HG03196 (cell line): ENCODE data around the gene OTOS.

Experiments used
- ATAC-seq: cut with Tn5 transposase; IDR thresholded peaks from one replicate; pipeline ENCODE4 v1.9.1; 2021; ENCODE audit not compliant: unreplicated experiment

Gene OTOS

DNA sequence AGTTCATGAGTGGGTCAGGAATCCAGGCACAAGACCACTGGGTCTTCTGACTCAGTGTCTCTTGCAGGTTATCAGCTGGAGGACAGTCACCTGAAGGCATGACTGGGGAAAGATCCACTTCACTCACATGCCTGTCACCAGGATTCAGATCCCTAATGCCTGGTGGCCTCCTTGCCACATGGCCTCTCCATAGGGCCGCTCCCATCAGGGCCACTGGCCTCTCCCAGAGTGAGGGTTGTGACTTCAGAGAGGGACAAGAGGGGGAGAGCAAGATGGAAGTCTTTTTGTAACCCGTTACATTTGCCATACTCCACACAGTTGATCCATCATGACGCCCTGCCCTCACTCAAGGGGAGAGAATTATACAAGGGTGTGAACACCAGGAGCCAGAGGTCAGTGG is 13.0 kb upstream of the OTOS start:
- ATAC-seq = no peak

DNA sequence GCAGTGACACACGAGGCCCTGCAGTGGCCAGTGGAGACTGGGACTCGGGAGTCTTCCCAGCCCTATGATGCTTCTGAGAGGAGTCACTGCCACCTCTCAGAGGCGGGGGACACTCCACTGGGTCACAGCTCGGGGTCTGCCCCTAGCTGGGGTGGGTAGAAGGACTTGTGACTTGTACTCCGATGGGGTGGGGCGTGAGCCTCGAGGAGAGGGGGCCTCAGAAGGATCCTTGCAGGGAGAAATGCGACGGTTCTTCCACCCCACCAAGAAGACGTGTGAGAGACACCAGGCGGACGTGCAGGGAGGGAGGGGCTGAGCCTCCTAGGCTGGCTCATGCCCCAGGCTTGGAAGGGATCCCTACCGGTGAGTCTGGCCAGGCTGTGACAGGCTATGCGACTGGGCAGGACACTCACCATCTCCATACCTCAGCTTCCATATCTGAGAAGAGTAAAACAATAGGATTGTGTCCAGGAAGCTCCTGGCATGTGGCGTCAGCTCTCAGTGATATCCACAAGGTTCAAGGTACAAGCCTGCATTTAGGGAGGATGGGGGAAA is 11.1 kb upstream of the OTOS start:
- ATAC-seq = no peak

DNA sequence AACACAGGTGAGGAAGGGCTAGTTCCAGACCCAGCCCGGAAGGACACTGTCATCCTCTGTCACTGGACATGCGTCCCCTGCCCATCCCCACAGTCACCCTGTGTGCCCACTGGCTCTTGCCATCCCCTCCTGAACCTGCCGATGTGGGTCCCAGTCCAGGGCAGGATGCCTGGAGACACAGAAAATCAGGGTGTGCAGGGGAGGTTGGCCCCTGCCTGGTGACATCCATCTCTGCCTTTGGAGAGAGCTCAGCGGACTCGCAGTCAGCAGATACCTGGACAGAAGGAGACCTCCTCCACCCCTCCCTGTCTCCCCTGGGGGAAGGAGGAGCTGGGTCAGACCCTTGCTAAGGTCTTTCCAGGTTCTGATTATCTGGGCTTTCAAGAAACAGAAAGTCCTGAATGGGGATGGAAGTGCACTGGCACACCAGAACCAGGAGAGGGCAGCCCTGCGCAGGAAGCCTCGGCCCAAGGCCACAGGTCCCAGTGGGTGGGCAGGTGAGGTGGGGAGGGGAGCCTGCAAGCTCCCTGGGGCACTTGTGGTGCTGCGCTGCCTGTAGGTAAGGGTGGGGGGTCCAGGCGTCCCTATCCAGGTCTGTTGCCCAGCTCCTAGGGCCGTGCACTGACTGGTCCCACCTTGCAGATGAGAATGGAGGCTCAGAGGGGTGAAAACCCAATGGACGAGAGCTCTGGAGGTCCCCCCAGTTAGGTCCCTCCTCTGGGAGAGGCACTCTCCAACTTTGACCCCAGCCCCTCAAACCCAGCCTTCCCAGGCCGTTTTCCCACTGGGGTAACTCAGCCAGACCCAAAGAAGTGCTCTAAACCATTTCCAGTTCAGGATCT is 9.7 kb upstream of the OTOS start:
- ATAC-seq = no peak

DNA sequence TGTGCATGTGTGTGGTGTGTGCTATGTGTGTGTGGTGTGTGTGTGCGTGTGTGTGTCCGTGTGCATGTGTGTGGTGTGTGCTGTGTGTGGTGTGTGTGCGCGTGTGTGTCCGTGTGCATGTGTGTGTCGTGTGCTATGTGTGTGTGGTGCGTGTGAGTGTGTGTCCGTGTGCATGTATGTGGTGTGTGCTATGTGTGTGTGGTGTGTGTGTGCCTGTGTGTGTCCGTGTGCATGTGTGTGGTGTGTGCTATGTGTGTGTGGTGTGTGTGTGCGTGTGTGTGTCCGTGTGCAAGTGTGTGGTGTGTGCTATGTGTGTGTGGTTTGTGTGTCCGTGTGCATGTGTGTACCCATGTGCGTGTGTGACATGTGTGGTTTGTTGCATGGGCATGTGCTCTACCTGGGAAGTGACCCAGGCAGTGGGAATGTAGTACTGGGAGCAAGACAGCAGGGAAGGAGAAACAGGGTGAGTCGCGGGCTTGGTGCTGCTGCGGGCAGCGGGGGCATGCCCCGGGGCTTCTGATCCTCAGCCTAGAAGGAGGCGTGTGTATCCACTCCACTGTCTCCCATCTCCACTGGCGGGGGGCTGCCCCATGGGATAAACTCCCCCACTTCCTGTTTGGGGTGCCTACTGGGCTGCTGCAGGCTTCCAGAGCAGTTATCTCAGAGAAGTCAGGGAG is 7.6 kb upstream of the OTOS start:
- ATAC-seq = no peak

DNA sequence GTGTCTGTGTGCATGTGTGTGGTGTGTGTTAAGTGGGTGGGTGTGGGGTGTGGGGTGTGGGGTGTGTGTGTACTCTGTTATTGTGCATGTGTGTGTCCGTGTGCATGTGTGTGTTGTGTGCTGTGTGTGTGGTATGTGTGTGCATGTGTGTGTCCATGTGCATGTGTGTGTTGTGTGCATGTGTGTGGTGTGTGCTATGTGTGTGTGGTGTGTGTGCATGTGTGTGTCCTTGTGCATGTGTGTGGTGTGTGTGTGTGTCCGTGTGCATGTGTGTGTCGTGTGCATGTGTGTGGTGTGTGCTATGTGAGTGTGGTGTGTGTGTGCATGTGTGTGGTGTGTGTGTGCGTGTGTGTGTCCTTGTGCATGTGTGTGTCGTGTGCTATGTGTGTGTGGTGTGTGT is 6.9 kb upstream of the OTOS start:
- no peak for ATAC-seq

DNA sequence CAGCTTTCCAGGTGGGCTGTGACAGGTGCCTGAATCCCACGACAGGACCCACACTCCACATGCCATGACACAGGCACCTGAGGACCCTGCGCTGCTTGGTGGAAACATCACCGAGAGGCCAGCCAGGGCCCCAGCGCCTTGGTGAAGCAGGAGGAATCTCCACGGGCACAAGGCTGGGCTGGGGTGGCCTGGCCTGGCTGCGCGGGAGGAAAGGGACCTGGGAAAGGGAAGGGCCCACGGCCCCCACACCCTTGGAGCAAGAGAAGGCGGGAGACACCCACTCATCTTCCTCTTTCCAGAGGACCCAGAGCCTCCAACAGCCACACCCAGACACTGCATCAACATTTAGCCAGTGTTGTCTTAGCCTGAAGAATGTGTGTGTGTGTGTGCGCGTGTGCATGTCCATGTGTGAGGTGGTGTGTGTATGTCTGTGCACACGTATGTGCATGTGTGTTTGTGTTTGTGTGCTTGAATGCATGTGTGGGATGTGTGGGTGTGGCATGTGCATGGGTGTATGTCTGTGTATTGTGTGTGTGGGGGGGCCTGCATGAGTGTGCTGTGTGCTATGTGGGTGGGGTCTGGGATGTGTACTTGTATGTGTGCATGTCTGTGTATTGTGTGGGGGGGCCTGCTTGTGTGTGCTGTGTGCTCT is 6.3 kb upstream of the OTOS start:
- no peak for ATAC-seq

DNA sequence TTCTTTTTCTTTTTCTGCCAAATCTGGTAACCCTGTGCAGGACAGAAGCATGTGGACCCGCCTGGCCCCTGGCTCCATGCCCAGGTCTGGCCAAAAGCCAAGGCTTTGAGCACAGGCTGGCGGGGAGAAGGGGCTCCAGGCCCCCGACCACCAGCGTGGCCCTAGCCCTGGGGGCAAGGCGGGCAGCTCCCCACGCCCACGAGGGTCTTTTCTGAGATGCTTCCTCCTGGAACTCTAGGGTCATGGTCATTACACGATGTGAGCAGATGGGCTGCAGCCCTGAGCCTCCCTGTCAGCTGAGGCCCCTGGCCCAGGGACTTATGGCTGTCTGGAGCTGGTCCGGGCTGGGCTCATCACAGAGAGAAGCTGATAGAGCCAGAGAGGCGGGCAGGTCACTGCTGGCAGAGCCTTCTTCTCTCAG is 5.7 kb upstream of the OTOS start:
- ATAC-seq = no peak

DNA sequence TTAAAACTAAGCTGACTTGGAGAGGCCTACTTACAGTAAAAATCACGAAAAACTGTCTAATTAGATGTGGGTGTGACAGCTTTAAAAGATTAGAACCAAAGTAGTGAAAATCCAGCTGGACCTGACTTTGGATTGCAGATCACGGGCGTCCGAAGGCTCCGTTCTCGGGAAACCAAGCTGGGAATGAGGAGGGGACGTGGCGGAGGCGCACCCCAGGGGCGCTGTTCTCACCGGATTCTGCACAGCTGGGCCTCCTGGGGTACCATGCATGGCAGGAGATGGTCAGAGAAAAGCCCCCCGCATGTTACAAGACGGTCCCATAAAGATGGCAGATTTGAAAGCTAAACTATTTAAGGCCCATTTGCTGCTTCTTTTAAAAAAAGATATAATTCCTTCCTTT is 5.0 kb upstream of the OTOS start:
- no peak for ATAC-seq

DNA sequence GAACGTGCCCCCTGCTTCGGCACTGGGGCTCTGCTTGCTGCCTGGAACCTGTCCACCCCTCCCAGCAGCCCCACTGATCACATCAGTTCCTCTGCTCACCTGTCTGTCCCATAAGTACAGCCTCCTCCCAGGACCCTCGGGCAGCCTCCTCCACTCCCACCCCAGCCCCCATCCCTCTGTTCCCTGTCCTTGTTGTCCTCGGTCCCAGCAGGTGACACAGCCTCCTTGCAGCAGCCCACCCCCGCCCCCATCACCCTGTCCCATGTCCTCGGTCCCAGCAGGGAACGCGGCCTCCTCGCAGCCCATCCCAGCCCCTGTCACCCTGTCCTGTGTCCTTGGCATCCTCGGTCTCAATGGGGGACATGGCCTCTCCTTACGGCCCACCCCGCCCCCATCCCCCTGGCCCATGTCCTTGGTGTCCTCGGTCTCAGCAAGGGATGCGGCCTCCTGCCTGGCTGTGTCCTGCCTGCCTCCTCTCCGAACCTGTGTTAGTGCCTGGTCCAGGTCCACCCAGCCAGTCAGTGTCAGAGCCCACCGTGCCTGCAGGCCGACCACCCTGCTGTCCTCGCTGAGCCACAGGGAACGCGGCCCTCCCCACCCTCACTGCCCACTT is 4.3 kb upstream of the OTOS start:
- no peak for ATAC-seq

DNA sequence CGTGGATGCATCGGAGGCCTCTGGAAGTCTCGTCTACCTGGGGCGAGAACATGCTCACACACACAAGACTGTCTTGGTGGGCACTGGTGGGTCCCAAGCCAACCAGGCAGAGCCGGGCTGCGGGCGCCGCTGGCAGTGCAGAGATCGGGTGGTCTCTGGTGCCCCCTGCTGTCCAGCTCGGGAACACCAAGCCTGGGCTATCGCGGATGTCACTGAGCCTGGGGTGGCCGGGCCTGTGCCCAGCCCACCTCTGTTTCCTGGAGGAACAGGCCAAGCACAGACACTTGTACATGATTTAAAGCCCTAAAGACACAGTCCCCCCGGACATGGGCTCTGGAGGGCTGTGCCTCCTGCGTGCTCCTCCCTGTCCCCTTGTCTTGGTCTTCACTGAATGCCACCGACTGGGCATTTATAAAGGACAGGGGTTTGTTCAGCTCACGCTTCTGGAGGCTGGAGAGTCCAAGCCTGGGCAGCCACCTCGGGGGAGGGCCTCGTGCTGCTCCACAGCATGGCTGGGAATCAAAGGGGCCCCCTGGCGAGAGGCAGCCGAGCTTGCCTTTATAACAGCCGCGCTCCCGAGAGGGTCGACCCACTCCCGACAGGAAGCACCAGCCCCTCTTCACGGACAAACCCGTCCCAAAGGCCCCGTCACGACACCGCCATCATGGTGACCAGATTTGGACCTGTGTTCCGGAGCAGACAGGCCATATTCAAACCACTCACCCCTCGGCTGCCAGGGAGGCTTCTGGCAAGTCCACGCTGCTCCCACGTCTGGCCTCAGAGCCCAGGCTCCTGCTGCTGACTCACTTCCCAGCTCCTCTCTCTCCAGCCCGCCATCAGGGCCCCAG is 3.6 kb upstream of the OTOS start:
- ATAC-seq = no peak

DNA sequence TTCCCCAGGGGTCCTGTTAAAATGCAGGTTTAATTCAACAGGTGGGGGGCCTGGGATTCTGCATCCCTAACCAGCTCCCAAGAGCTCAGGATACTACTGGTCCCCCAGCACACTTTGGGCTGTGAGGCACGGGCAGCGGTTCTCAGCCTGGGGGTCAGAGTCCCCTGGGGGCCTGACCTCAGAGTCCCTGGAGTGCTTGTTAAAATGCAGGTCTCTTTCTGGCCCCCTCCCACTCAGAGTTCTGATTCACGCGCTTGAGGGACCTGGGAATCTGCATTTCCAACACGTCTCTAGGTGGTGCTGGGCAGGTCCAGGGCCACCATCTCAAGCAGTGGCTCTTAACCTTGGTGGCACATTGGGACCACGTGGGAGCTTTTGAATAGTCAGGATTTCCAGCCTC is 2.8 kb upstream of the OTOS start:
- no peak for ATAC-seq

DNA sequence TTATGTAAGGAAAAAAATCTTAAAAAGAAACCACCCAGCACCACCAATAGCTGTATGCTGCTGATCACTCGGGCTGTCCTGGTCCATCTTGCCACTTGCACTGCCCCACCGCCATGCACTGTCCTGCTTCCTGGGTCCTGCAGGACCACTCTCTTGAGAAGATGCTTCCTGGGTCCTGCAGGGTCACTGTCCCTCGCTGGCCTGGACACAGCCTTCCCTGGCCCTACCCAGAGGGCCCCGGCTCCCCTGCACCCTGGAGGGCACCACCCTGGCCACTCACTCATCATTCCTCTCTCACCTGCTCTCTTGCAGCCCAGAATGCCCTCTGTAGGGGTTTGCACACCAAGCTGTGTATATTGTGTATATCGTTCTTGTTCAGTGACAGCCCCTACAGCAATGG is 2.4 kb upstream of the OTOS start:
- ATAC-seq = no peak

DNA sequence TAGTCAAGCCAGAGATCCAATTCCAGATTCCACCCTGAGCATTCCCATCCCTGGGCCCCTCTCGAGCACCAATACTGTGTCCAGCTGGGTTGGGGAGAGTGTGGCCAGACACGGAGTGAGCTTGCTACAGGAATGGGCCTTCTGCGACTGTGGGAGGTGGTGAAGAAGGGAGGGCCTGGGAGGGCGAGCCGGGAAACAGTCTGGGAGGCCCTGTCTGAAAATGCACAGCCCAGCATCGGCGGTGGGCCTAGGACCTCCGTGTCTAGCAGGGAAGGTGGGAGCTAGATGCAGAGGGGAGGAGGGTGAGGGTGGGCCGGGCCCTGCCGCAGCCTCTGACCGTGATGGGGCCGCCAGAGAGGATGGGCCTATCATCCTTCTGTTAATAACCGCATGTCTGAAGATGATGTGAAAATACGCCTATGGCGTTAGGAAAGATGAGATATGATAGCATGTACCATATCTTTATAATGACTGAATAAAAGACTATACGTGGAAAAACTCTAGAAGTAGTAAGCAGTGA is 1.9 kb upstream of the OTOS start:
- ATAC-seq = no peak

DNA sequence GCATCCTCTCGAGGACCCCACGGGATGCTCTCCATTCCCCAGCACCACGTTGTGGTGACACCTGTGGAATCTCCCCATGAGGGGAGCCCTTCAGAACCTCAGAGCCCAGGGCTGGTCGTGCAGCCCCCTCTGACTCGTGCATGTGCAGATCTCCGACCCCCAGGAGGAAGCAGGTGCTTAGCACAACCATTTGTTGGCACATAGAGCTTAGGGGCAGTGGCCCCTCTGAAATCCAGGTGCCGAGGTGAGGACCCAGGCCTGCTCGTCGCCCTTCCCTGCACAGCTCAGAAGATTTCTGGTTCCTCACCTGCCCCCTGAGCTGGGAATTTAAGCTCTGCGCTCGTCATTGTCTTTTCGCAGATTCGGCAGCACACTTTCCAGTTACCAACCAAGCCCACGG is 1.3 kb upstream of the OTOS start:
- no peak for ATAC-seq

DNA sequence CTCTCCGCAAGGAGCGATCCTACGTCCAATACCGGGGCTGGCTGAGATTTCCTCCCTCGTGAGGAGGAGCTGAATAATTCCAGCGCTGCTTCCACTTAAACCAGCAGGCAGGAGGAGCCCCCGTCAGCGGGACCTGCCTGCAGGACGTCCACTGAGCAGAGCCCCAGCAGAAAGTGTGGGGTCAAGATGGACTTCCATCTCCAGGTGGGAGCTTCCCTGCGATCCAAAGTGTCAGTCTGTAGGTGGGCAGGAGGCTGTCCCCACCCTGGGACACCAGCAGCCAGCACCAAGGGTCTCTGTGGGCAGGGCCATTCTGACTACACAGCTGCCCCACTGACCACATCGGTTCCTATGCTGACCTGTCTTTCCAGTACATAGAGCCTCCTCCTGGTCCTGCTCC is 462 bp upstream of the OTOS start:
- ATAC-seq = no peak

DNA sequence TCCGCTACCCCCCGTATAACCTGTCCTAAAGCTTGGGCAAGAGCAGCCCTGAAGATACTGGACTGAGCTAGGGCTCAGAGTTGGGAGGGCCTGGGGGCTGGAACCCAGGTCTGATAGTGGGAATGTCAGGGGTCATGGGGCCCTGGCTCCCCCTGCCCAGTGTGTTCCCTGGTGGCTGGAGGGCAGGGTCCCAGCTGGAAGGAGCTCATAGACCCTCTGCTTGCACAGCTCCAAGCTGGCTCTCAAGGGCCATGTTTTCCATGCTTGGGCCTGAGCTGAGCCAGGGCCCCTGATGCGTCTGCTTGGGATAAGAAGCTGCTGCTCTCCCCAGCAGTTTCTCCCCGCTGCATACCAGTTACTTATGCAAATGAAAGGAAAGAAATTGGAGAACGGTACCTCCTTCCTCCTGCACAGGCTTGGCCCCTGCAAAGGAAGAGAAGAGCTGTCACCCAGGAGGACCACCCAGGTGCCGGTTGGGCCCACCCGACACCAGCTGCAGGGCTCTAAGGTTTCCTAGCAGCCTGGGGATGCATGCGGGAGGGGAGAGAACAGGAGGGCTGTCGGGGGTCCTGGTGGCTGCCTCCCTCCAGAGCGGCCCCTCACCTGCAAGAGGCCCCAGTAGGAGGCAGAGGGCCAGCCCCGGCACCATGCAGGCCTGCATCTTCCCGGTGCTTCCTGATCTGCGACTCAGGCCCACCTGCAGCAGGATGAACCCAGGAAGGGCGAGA is 628 bp downstream of the OTOS start:
- ATAC-seq = no peak

DNA sequence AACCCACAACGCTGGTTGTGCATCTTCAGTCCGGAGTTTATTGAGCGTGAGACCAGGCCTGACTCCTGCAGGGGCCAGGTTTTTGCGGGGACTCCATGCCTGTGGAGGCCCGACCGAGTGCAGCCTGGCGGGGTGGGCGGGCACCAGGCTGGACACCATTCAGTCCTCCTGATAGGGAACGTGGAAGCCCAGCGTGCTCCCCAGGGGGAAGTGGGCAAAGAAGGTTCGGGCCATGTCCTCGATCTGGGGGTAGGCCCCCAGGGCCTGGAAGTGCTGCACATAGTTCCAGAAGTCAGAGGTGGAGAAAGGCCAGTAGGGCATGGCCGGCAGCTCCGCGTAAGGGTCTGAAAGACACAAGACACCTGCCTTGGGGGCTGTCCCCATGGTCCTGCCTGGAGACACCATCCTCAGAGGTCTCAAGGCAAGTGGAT is 1.4 kb downstream of the OTOS start:
- ATAC-seq = no peak

DNA sequence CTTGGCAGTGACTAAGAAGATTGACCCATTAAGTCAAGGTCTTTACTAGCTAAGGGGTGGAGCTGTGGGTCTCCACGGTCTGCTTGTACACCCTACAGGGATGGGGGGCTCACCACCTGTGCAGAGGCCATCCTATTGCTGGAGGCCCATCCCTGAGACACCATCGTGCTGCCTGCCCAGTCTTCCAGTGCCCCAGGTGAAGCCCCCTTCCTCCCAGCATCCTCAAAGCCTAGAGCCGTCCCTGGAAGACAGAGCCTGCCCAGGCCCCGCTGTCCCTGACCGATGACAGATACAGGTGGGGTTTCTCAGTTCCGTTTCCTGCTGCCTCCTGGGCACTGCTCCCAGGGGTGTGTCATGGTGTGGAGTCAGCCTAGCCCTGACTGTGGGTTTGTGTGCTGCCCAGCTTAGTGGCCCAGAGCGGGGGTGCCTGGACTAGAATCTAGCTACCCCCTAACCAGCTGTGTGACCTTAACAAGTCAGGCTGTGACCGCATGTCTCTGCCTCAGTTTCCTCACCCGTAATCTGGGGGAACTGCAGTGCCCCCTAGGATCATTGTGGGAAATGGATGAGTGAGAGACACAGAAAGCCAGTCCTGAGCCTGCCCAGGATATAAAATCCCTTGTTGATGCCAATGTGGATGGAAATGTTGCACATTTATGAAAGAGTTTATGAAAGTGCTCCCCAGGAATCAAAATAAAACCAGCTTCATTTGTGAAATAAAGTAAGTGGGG is 2.0 kb downstream of the OTOS start:
- no peak for ATAC-seq
